HepG2 (cell line): ENCODE measurements around the gene CES2. TPM values are rescaled to one million over a fixed set of nuclear protein-coding genes. Genes with fewer than 3 reads are reported as not detected.

Source experiments
- EZH2 ChIP-seq: conservative IDR thresholded peaks from 2 replicates; pipeline ENCODE4 v1.6.1; 2012; ENCODE audit warnings: mild to moderate bottlenecking, low read depth, low read length, moderate library complexity
- GABPB1 ChIP-seq: IDR thresholded peaks from 2 replicates; pipeline ENCODE4 v1.6.1; 2016; ENCODE audit warnings: mild to moderate bottlenecking, missing genetic modification reagents, moderate library complexity, missing compliant biosample characterization
- HOXA7 ChIP-seq: sonication (generic); formaldehyde crosslinking; IDR thresholded peaks from 2 replicates; pipeline ENCODE4 v1.8.1; 2022; ENCODE audit warnings: mild to moderate bottlenecking, missing genetic modification reagents, moderate library complexity
- KLF9 ChIP-seq: IDR thresholded peaks from 2 replicates; pipeline ENCODE4 v1.6.1; 2016; ENCODE audit warnings: low read depth
- MATR3 ChIP-seq: sonication (generic); formaldehyde crosslinking; IDR thresholded peaks from 2 replicates; pipeline ENCODE4 v1.4.0; 2020; ENCODE audit warnings: missing genetic modification reagents
- NFRKB ChIP-seq: fragments of 450-650 bp; IDR thresholded peaks from 2 replicates; pipeline ENCODE4 v1.6.1; 2017
- RARG ChIP-seq: sonication (generic); formaldehyde crosslinking; IDR thresholded peaks from 2 replicates; pipeline ENCODE4 v1.4.0; 2020; ENCODE audit warnings: low read depth, mild to moderate bottlenecking, missing genetic modification reagents
- RBM39 ChIP-seq: fragments of 200-400 bp; formaldehyde crosslinking; IDR thresholded peaks from one replicate; pipeline ENCODE4 v1.6.1; 2018; ENCODE audit warnings: antibody characterized with exemption, mild to moderate bottlenecking, low read depth, low read length; ENCODE audit not compliant: poor library complexity, severe bottlenecking
- STAG1 ChIP-seq: sonication (generic); formaldehyde crosslinking; IDR thresholded peaks from 2 replicates; pipeline ENCODE4 v1.4.0; 2020; ENCODE audit warnings: missing genetic modification reagents
- TGIF2 ChIP-seq: IDR thresholded peaks from 2 replicates; pipeline ENCODE4 v1.6.1; 2016; ENCODE audit warnings: control low read depth, missing compliant biosample characterization
- TOE1 ChIP-seq: sonication (generic); formaldehyde crosslinking; IDR thresholded peaks from 2 replicates; pipeline ENCODE4 v1.4.0; 2020; ENCODE audit warnings: mild to moderate bottlenecking, missing genetic modification reagents
- TRIM24 ChIP-seq: sonication (generic); formaldehyde crosslinking; IDR thresholded peaks from 2 replicates; pipeline ENCODE4 v1.8.0; 2022; ENCODE audit warnings: mild to moderate bottlenecking, missing genetic modification reagents
- ZBTB7B ChIP-seq: sonication (generic); formaldehyde crosslinking; IDR thresholded peaks from 2 replicates; pipeline ENCODE4 v1.4.0; 2020; ENCODE audit warnings: missing genetic modification reagents
- ZKSCAN8 ChIP-seq: IDR thresholded peaks from 2 replicates; pipeline ENCODE4 v1.6.1; 2016; ENCODE audit warnings: borderline replicate concordance, missing genetic modification reagents, missing compliant biosample characterization
- ZNF12 ChIP-seq: sonication (generic); formaldehyde crosslinking; IDR thresholded peaks from 2 replicates; pipeline ENCODE4 v1.5.0; 2020; ENCODE audit warnings: missing genetic modification reagents
- ZNF20 ChIP-seq: sonication (generic); formaldehyde crosslinking; IDR thresholded peaks from 2 replicates; pipeline ENCODE4 v1.4.0; 2020; ENCODE audit warnings: mild to moderate bottlenecking, moderate library complexity, missing genetic modification reagents
- ZNF335 ChIP-seq: sonication (generic); formaldehyde crosslinking; IDR thresholded peaks from 2 replicates; pipeline ENCODE4 v1.4.0; 2020; ENCODE audit warnings: missing genetic modification reagents
- ZNF564 ChIP-seq: sonication (generic); formaldehyde crosslinking; IDR thresholded peaks from 2 replicates; pipeline ENCODE4 v1.8.1; 2023; ENCODE audit warnings: mild to moderate bottlenecking, missing genetic modification reagents
- polyA plus RNA-seq, 8 experiments: library from polyadenylated mRNA; depleted of rRNA in 3 of 8; stranded (reverse) in 7 of 8; unstranded in 1 of 8; fragments of >200 nt; fragmentation: Illumina TruSeq in 4 of 8; extraction: Trizol in 4 of 8; gene quantifications; 2 replicates each; pipeline versions ENCODE4 v1.2.1 to v1.2.3, GENCODE V29; 2011 to 2016; ENCODE audit warnings: low read depth in 4 of 8, missing spikeins in 1 of 8, mixed read lengths in 1 of 8; ENCODE audit not compliant: insufficient read depth in 1 of 8
- total RNA-seq, 5 experiments: library from RNA; depleted of rRNA; stranded (reverse); fragments of >200 nt; fragmentation: Illumina TruSeq; extraction: Trizol; gene quantifications; 2 replicates each; pipeline ENCODE4 v1.2.3, GENCODE V29; 2016; ENCODE audit warnings: low read depth in 1 of 5
- TF ChIP-seq, protein P1 (sequence below): sonication (generic); formaldehyde crosslinking; IDR thresholded peaks from 2 replicates; pipeline ENCODE4 v1.4.0; 2020; ENCODE audit warnings: missing genetic modification reagents, borderline replicate concordance
- TF ChIP-seq, protein P2 (sequence below): sonication (generic); formaldehyde crosslinking; IDR thresholded peaks from 2 replicates; pipeline ENCODE4 v1.5.0; 2020; ENCODE audit warnings: mild to moderate bottlenecking, missing genetic modification reagents, borderline replicate concordance

The CES2 gene
- total and polyA plus RNA-seq, 2 of the 13 experiments (the other 11 are each of a cell fraction or from before 2014, with no cell fraction given): 50.6 to 63.8 TPM

DNA sequence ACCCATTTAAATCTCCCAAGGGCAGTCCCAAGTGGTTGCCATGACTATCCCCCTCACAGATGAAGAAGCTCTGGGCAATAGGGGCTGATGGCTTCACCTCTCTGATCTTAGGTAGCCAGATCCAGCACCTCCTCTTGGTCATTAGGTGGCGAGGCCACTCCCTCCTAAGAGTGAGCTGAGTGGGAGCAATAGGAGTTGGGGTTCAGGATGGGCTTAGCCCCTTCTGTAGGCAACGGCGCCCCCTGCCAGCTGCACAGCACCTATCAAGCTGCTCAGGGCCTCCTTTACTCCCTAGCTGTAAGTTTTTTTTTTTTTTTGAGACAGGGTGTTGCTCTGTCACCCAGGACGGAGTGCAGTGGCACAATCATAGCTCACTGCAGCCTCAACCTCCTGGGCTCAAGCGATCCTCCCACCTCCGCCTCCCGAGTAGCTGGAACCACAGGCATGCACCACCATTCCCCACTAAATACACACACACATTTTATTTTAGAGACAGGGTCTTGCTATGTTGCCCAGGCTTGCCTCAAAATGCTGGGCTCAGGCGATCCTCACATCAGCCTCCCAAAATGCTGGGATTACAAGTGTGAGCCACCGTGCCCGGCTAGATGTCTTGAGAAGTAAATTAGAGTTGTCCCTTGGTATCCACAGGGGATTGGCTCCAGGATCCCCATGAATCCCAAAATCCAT is 6.5 kb upstream of the CES2 start (continued):
- TF ChIP-seq TGIF2 (no peak), ZNF20 (CRISPR knock-in tag) (no peak), RBM39 (no peak), MATR3 (CRISPR knock-in tag) (no peak), NFRKB (no peak), TRIM24 (CRISPR knock-in tag) (no peak), RARG (no peak), HOXA7 (CRISPR knock-in tag) (no peak), ZBTB7B (no peak), ZNF335 (CRISPR knock-in tag) (no peak), KLF9 (no peak), EZH2 (no peak), TOE1 (CRISPR knock-in tag) (no peak), ZNF564 (CRISPR knock-in tag) (no peak), ZNF12 (CRISPR knock-in tag) (no peak), ZKSCAN8 (CRISPR knock-in tag) (no peak), STAG1 (CRISPR knock-in tag) (peak; percentile 91), GABPB1 (CRISPR knock-in tag) (no peak)
- TF ChIP-seq, protein P1, sequence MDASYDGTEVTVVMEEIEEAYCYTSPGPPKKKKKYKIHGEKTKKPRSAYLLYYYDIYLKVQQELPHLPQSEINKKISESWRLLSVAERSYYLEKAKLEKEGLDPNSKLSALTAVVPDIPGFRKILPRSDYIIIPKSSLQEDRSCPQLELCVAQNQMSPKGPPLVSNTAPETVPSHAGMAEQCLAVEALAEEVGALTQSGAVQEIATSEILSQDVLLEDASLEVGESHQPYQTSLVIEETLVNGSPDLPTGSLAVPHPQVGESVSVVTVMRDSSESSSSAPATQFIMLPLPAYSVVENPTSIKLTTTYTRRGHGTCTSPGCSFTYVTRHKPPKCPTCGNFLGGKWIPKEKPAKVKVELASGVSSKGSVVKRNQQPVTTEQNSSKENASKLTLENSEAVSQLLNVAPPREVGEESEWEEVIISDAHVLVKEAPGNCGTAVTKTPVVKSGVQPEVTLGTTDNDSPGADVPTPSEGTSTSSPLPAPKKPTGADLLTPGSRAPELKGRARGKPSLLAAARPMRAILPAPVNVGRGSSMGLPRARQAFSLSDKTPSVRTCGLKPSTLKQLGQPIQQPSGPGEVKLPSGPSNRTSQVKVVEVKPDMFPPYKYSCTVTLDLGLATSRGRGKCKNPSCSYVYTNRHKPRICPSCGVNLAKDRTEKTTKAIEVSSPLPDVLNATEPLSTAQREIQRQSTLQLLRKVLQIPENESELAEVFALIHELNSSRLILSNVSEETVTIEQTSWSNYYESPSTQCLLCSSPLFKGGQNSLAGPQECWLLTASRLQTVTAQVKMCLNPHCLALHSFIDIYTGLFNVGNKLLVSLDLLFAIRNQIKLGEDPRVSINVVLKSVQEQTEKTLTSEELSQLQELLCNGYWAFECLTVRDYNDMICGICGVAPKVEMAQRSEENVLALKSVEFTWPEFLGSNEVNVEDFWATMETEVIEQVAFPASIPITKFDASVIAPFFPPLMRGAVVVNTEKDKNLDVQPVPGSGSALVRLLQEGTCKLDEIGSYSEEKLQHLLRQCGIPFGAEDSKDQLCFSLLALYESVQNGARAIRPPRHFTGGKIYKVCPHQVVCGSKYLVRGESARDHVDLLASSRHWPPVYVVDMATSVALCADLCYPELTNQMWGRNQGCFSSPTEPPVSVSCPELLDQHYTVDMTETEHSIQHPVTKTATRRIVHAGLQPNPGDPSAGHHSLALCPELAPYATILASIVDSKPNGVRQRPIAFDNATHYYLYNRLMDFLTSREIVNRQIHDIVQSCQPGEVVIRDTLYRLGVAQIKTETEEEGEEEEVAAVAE (CRISPR knock-in tag): no peak
- TF ChIP-seq, protein P2, sequence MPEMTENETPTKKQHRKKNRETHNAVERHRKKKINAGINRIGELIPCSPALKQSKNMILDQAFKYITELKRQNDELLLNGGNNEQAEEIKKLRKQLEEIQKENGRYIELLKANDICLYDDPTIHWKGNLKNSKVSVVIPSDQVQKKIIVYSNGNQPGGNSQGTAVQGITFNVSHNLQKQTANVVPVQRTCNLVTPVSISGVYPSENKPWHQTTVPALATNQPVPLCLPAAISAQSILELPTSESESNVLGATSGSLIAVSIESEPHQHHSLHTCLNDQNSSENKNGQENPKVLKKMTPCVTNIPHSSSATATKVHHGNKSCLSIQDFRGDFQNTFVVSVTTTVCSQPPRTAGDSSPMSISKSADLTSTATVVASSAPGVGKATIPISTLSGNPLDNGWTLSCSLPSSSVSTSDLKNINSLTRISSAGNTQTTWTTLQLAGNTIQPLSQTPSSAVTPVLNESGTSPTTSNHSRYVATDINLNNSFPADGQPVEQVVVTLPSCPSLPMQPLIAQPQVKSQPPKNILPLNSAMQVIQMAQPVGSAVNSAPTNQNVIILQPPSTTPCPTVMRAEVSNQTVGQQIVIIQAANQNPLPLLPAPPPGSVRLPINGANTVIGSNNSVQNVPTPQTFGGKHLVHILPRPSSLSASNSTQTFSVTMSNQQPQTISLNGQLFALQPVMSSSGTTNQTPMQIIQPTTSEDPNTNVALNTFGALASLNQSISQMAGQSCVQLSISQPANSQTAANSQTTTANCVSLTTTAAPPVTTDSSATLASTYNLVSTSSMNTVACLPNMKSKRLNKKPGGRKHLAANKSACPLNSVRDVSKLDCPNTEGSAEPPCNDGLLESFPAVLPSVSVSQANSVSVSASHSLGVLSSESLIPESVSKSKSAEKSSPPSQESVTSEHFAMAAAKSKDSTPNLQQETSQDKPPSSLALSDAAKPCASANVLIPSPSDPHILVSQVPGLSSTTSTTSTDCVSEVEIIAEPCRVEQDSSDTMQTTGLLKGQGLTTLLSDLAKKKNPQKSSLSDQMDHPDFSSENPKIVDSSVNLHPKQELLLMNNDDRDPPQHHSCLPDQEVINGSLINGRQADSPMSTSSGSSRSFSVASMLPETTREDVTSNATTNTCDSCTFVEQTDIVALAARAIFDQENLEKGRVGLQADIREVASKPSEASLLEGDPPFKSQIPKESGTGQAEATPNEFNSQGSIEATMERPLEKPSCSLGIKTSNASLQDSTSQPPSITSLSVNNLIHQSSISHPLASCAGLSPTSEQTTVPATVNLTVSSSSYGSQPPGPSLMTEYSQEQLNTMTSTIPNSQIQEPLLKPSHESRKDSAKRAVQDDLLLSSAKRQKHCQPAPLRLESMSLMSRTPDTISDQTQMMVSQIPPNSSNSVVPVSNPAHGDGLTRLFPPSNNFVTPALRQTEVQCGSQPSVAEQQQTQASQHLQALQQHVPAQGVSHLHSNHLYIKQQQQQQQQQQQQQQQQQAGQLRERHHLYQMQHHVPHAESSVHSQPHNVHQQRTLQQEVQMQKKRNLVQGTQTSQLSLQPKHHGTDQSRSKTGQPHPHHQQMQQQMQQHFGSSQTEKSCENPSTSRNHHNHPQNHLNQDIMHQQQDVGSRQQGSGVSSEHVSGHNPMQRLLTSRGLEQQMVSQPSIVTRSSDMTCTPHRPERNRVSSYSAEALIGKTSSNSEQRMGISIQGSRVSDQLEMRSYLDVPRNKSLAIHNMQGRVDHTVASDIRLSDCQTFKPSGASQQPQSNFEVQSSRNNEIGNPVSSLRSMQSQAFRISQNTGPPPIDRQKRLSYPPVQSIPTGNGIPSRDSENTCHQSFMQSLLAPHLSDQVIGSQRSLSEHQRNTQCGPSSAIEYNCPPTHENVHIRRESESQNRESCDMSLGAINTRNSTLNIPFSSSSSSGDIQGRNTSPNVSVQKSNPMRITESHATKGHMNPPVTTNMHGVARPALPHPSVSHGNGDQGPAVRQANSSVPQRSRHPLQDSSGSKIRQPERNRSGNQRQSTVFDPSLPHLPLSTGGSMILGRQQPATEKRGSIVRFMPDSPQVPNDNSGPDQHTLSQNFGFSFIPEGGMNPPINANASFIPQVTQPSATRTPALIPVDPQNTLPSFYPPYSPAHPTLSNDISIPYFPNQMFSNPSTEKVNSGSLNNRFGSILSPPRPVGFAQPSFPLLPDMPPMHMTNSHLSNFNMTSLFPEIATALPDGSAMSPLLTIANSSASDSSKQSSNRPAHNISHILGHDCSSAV: no peak
